KOPT-K1 (cell line): ENCODE data around the gene CERS6.

ENCODE experiments used
- H3K27ac ChIP-seq: fragments of 200-600 bp; sonication (generic); 2 replicates; pipeline ENCODE4 v1.5.1; 2016; ENCODE audit warnings: antibody characterized with exemption, mild to moderate bottlenecking, low read depth, low read length; ENCODE audit not compliant: poor library complexity, severe bottlenecking
- H3K36me3 ChIP-seq: fragments of 200-600 bp; sonication (generic); 2 replicates; pipeline ENCODE4 v1.5.1; 2017; ENCODE audit warnings: antibody characterized with exemption, mild to moderate bottlenecking, low read length, moderate library complexity; ENCODE audit not compliant: insufficient read depth
- H3K9me3 ChIP-seq: fragments of 200-600 bp; sonication (generic); 2 replicates; pipeline ENCODE4 v1.5.1; 2017; ENCODE audit warnings: antibody characterized with exemption, low read length, mild to moderate bottlenecking; ENCODE audit not compliant: insufficient read depth, poor library complexity, severe bottlenecking

The CERS6 gene

DNA sequence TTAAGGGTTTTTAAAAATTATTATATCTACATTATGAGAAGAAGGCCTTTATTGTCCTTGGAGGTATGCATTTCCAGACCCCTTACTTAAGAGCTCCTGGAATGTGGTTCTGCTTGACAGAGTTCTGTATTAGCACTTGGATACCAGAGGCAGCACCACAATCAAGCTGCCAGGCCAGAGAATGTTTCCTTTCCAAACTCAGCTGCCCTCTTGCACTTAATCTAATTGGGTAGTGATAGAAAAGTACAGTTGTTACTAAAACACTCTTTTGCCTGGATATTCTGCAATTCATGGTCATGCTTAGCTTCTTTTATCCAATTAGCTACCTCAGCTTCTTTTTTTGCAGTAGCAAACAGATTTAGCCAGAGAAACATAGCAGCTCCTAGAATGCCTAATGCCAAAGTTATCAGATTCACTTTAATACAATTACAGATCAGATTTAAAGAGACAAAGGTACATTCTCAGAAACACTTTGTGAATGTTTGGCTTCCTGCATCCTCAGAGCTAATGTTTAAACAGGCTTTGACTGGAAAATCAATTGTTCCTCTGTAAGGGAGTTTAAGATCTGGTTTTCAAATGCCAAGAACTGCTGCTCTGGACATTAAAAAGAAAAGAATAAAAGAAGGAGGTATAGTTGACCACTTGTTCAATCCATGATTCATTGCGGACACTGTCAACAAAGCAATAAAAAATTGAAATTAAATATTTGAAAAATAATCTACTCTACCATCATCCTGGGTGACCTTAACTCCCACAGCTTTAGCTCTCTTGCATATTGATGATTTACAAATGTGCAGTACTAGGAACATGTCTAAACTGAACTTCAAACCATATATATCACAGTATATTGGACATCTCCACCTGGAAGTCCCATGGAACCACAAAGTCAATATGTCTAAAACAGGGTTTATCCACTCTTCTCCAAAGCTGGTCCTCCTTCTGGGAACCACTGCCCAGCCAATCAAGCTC, 359.2 kb downstream of the CERS6 start:
- Histone ChIP-seq H3K36me3 (no peaks in the 10 kb centered on the region), H3K9me3 (no peaks in the 10 kb centered on the region), H3K27ac (no peak overlapping the region)

DNA sequence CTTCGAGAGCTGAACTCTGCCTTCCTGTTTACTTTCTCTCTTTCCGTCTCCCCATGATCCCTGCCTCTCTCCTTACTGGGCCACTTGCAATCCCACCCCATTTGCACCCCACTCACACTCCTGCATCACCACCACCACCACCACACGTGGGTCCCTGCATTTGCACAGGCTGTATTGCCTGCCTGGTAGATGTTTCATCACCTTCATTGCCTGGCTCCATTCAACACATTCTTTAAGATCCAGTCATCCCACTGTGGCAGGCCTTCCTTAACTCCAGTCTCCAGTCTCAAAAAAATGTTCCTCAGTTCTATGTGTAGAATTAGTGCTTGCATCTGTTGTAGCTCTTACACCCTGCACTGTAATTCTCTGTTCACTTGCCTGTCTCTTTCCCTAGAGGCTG, 360.3 kb downstream of the CERS6 start:
- H3K36me3 ChIP-seq, result no peaks in the 10 kb centered on the region
- H3K27ac ChIP-seq, result no peak overlapping the region
- H3K9me3 ChIP-seq, result no peaks in the 10 kb centered on the region

DNA sequence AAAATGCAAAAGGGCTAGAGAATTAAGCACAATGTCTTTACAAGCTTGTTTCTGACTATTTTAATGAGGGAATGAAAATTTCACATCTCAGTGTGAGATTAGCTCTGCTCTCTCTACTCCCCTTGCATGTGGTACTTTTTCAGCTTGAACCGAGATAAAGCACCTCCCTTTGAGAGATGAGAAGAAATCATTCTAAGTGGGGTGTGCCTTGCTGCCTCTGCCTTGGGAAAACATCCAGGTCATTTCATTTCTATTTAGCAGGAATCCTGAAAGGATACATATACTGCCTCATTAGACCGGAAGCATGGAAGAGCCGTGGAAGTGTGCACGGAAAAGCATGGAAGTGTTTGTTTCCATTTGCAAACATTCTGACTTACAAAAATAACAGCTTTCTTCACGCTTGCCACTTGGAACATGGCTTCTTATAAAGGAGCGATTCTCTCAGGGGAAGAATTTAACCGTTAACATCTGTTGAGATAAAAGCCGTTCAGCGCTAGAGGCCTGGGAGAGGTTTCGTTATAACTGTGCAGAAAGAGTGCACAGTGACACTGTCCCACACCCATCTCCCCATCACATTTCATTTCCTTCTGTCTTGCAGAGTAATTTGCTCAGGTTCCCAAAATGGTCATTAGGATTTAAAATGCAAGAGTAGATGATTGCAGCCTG, 363.1 kb downstream of the CERS6 start:
- Histone ChIP-seq H3K27ac (no peak overlapping the region), H3K9me3 (no peaks in the 10 kb centered on the region), H3K36me3 (no peaks in the 10 kb centered on the region)

DNA sequence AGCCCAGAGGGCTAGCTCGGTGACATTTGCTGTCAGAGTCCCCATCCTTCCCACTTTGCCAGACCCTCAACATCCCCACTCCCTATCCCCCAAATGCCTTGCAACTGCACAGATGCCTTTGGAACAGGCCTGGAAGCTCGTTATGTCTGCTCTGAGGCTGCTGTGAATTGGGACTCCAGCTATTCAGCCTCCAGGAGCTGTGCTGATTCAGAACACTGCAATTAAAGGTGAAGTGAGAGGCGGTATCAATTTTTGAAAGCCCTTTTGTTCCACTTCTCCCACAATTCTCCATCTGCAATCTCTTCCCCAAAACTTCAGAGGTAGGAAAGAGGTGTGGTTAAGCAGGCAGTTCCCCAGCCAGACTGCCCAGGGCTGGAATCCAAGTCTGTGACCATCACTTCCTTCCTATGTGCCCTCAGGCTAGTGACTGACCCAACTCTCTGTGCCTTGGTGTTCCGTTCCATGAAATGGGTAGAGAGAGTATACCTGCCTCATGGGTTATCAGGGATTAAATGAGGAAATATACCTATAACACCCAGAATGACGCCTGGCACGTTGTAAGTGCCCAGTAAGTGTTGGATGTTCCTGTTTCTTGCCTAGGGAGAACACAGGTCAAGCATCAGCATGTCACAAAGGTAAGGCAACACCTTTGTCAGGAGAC, 363.9 kb downstream of the CERS6 start:
- no peak overlapping the region for H3K27ac ChIP-seq
- H3K36me3 ChIP-seq, result no peaks in the 10 kb centered on the region
- H3K9me3 ChIP-seq, result no peaks in the 10 kb centered on the region

DNA sequence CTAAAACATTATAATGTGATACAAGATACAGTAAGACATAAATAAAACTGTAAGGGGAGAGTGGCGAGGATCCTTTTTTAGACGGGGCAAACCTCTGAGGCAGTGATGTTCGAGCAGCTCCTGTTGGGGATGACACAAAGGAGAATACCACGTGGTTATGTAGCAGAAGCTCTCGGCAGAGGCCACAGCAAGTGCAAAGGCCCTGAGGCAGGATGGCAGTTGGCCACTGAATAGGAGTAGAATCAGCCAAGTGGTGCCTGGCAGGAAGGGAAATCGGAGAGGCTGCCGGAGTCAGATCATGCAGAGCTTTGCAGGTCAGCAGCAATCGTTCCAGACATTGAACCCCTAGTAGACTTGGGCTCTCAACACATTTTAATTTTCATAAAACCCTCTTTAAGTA, 365.5 kb downstream of the CERS6 start:
- Histone ChIP-seq H3K9me3 (no peaks in the 10 kb centered on the region), H3K27ac (no peak overlapping the region), H3K36me3 (no peaks in the 10 kb centered on the region)

DNA sequence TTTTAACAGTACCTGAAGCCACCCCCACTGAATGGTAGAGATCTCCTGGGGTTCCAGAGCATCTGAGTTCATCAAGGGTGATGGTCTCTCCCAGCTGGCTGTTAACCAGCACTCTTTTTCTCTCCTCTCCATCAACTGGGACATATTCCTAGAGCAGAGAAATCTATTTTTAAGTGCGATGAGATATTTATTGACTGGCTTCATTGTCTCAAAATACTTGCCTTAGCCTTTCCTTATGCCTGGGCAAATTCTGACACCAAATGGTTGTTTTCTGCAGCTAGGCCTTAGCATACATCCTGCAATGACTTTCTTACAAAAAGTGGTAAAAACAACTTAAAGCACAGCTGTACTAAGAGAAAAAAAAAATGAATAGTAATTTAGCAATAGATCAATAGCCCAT, 365.9 kb downstream of the CERS6 start:
- no peaks in the 10 kb centered on the region for H3K9me3 ChIP-seq
- H3K27ac ChIP-seq, result no peak overlapping the region
- no peaks in the 10 kb centered on the region for H3K36me3 ChIP-seq
